H1 (cell line): Measurements from ENCODE around the gene MAGI1. TPM values are rescaled to one million over a fixed set of nuclear protein-coding genes. Genes with fewer than 3 reads are reported as not detected.

ENCODE experiments used
- CTCF ChIA-PET: fragments of 300-600 bp; sonication (Branson Sonifier 250); formaldehyde crosslinking; loops from one replicate; lab custom pipeline; 2021; ENCODE audit not compliant: partially characterized antibody; lab: Charles Lee
- POLR2A ChIA-PET: fragments of 300-600 bp; sonication (Branson Sonifier 250); formaldehyde crosslinking; loops from one replicate; lab custom pipeline; 2021; ENCODE audit warnings: inconsistent platforms; ENCODE audit not compliant: partially characterized antibody; lab: Charles Lee
- DNase-seq, 2 experiments: peaks; one replicate each; pipeline versions ENCODE4 v3.0.0 to v3.0.0-alpha.2; 2010 to 2022; ENCODE audit warnings: low spot score in 2 of 2, low read depth in 1 of 2, mixed read lengths in 1 of 2
- FAIRE-seq: peaks from 2 replicates; lab custom pipeline; 2011; peaks lifted over from hg19 to GRCh38; lab: Jason Lieb, UNC
- H2AFZ ChIP-seq: 2 replicates; pipeline ENCODE4 v1.8.1; 2012; ENCODE audit warnings: low read length, inconsistent platforms
- H2AK5ac ChIP-seq: 2 replicates; pipeline ENCODE4 v1.6.1; 2013; ENCODE audit warnings: low read depth, low read length
- H2BK120ac ChIP-seq: replicated peaks from 2 replicates; pipeline ENCODE3; 2013; ENCODE audit warnings: low read depth, low read length, inconsistent platforms
- H2BK12ac ChIP-seq: 2 replicates; pipeline ENCODE4 v1.6.1; 2013; ENCODE audit warnings: low read depth, low read length
- H2BK15ac ChIP-seq: 2 replicates; pipeline ENCODE4 v1.6.1; 2013; ENCODE audit warnings: low read length
- H2BK20ac ChIP-seq: 2 replicates; pipeline ENCODE4 v1.6.1; 2013; ENCODE audit warnings: low read length
- H2BK5ac ChIP-seq: 2 replicates; pipeline ENCODE4 v1.6.1; 2013; ENCODE audit warnings: low read depth, low read length
- H3K14ac ChIP-seq: 2 replicates; pipeline ENCODE4 v1.6.1; 2013; ENCODE audit warnings: inconsistent platforms; ENCODE audit not compliant: insufficient read length
- H3K18ac ChIP-seq: 2 replicates; pipeline ENCODE4 v1.6.1; 2013; ENCODE audit warnings: low read length; ENCODE audit errors: extremely low read depth
- H3K23ac ChIP-seq: 2 replicates; pipeline ENCODE4 v1.6.1; 2013; ENCODE audit warnings: inconsistent platforms; ENCODE audit not compliant: insufficient read length
- H3K23me2 ChIP-seq: 2 replicates; pipeline ENCODE4 v1.6.1; 2013; ENCODE audit warnings: low read depth, low read length
- H3K27ac ChIP-seq: 2 replicates; pipeline ENCODE4 v1.6.1; 2011; ENCODE audit warnings: low read depth, low read length, inconsistent platforms
- H3K27me3 ChIP-seq, 4 experiments: replicated peaks in 1 of 4; 1 replicate in 1 of 4; 2 replicates in 3 of 4; pipeline versions ENCODE4 v1.6.1 to v1.8.1; 2011 to 2013; ENCODE audit warnings: low read length in 3 of 4, mild to moderate bottlenecking in 3 of 4, inconsistent platforms in 2 of 4, mixed read lengths in 2 of 4, moderate library complexity in 1 of 4; ENCODE audit not compliant: control insufficient read depth in 3 of 4, insufficient read depth in 3 of 4; ENCODE audit errors: extremely low read depth in 1 of 4
- H3K36me3 ChIP-seq, 4 experiments: 2 replicates each; pipeline versions ENCODE4 v1.6.1 to v1.8.1; 2011 to 2013; ENCODE audit warnings: mild to moderate bottlenecking in 4 of 4, low read length in 3 of 4, moderate library complexity in 2 of 4, control low read depth in 1 of 4, inconsistent platforms in 1 of 4; ENCODE audit not compliant: insufficient read depth in 4 of 4, control insufficient read depth in 2 of 4
- H3K4ac ChIP-seq: replicated peaks from 2 replicates; pipeline ENCODE3; 2013; ENCODE audit warnings: low read length, low read depth, mixed read lengths, inconsistent platforms; ENCODE audit not compliant: insufficient read length
- H3K4me1 ChIP-seq, 4 experiments: replicated peaks in 1 of 4; 1 replicate in 1 of 4; 2 replicates in 3 of 4; pipeline versions ENCODE4 v1.6.1 to v1.8.1; 2011 to 2013; ENCODE audit warnings: low read length in 3 of 4, inconsistent platforms in 2 of 4, mixed read lengths in 1 of 4; ENCODE audit not compliant: insufficient read depth in 4 of 4, control insufficient read depth in 3 of 4
- H3K4me2 ChIP-seq, 2 experiments: 2 replicates each; pipeline versions ENCODE4 v1.6.1 to v1.8.1; 2011 to 2013; ENCODE audit warnings: low read depth in 2 of 2, low read length in 2 of 2, control low read depth in 1 of 2, inconsistent platforms in 1 of 2, mild to moderate bottlenecking in 1 of 2; ENCODE audit not compliant: insufficient read depth in 1 of 2
- H3K4me3 ChIP-seq, 4 experiments: fragments of 200-600, 300-600 bp in 1 of 4; sonication (generic), shearing (Covaris generic), sonication (Bioruptor Twin) in 1 of 4; 2 replicates each; pipeline versions ENCODE4 v1.5.1 to v1.8.1; 2011 to 2016; ENCODE audit warnings: low read length in 4 of 4, low read depth in 3 of 4, control low read depth in 2 of 4, inconsistent platforms in 2 of 4, mild to moderate bottlenecking in 2 of 4, mixed read lengths in 1 of 4, moderate library complexity in 1 of 4; ENCODE audit not compliant: insufficient read depth in 2 of 4; ENCODE audit errors: extremely low read depth in 1 of 4
- H3K56ac ChIP-seq: replicated peaks from 2 replicates; pipeline ENCODE3; 2013; ENCODE audit warnings: low read depth, mild to moderate bottlenecking, mixed read lengths, low read length, inconsistent platforms; ENCODE audit not compliant: insufficient read length
- H3K79me1 ChIP-seq: 2 replicates; pipeline ENCODE4 v1.6.1; 2013; ENCODE audit warnings: low read depth, low read length, control low read depth
- H3K79me2 ChIP-seq, 2 experiments: 2 replicates each; pipeline versions ENCODE4 v1.6.1 to v1.8.1; 2012 to 2013; ENCODE audit warnings: low read length in 2 of 2, mild to moderate bottlenecking in 2 of 2, inconsistent platforms in 1 of 2; ENCODE audit not compliant: insufficient read depth in 2 of 2, control insufficient read depth in 1 of 2
- H3K9ac ChIP-seq, 4 experiments: replicated peaks in 1 of 4; 1 replicate in 1 of 4; 2 replicates in 3 of 4; pipeline versions ENCODE4 v1.6.1 to v1.8.1; 2011 to 2013; ENCODE audit warnings: low read depth in 3 of 4, low read length in 3 of 4, control low read depth in 2 of 4, mild to moderate bottlenecking in 2 of 4, moderate library complexity in 2 of 4, inconsistent platforms in 1 of 4; ENCODE audit errors: extremely low read depth in 1 of 4
- H3K9me3 ChIP-seq, 2 experiments: 2 replicates each; pipeline versions ENCODE4 v1.6.1 to v1.8.1; 2012 to 2013; ENCODE audit warnings: mild to moderate bottlenecking in 2 of 2, moderate library complexity in 2 of 2, control low read depth in 1 of 2, inconsistent platforms in 1 of 2, low read depth in 1 of 2, low read length in 1 of 2, mixed read lengths in 1 of 2; ENCODE audit not compliant: insufficient read depth in 2 of 2
- H4K20me1 ChIP-seq, 2 experiments: replicated peaks in 1 of 2; 2 replicates each; pipeline versions ENCODE3 to v1.8.1; 2011 to 2013; ENCODE audit warnings: inconsistent platforms in 2 of 2, low read length in 2 of 2, mild to moderate bottlenecking in 1 of 2; ENCODE audit not compliant: insufficient read depth in 2 of 2, control insufficient read depth in 1 of 2
- H4K5ac ChIP-seq: 2 replicates; pipeline ENCODE4 v1.6.1; 2013; ENCODE audit warnings: low read length, low read depth, mixed read lengths, inconsistent platforms; ENCODE audit not compliant: insufficient read length
- H4K8ac ChIP-seq: 2 replicates; pipeline ENCODE4 v1.8.0; 2013; ENCODE audit warnings: mild to moderate bottlenecking, moderate library complexity, low read length, inconsistent platforms; ENCODE audit not compliant: insufficient read depth; ENCODE audit errors: extremely low read depth
- H4K91ac ChIP-seq: replicated peaks from 2 replicates; pipeline ENCODE3; 2013; ENCODE audit warnings: low read length, mixed read lengths, inconsistent platforms; ENCODE audit not compliant: insufficient read length
- BCL11A ChIP-seq, 2 experiments: IDR thresholded peaks; one replicate each; pipeline ENCODE4 v1.6.1; 2011; ENCODE audit warnings: low read depth in 2 of 2, low read length in 2 of 2, mild to moderate bottlenecking in 2 of 2
- BRCA1 ChIP-seq: IDR thresholded peaks from 2 replicates; pipeline ENCODE4 v1.6.1; 2012; ENCODE audit warnings: low read depth, low read length, improper control_type of control experiment
- CBX8 ChIP-seq: fragments of 300-800, 300-1000 bp; sonication (generic); IDR thresholded peaks from 2 replicates; pipeline ENCODE4 v1.7.1; 2016; ENCODE audit warnings: low read depth, low read length, borderline replicate concordance
- HDAC6 ChIP-seq: IDR thresholded peaks from one replicate; pipeline ENCODE4 v1.7.1; 2012; ENCODE audit warnings: low read depth, mild to moderate bottlenecking, inconsistent platforms, low read length, moderate library complexity
- JUND ChIP-seq: IDR thresholded peaks from 2 replicates; pipeline ENCODE4 v1.6.1; 2011; ENCODE audit warnings: mild to moderate bottlenecking, improper control_type of control experiment, low read length
- KDM1A ChIP-seq: fragments of 200-600, 300-600 bp; sonication (generic); IDR thresholded peaks from 2 replicates; pipeline ENCODE4 v1.7.1; 2016; ENCODE audit warnings: mild to moderate bottlenecking, low read length, borderline replicate concordance
- NRF1 ChIP-seq: IDR thresholded peaks from 2 replicates; pipeline ENCODE4 v1.6.1; 2011; ENCODE audit warnings: mild to moderate bottlenecking, low read depth, low read length, improper control_type of control experiment
- RBBP5 ChIP-seq: IDR thresholded peaks from 2 replicates; pipeline ENCODE4 v1.7.1; 2012; ENCODE audit warnings: low read depth, mild to moderate bottlenecking, inconsistent platforms, low read length, moderate library complexity, borderline replicate concordance
- RNF2 ChIP-seq: fragments of 200-900, 300-1000 bp; sonication (generic); IDR thresholded peaks from 2 replicates; pipeline ENCODE4 v1.7.1; 2016; ENCODE audit warnings: borderline replicate concordance, low read depth, mild to moderate bottlenecking, antibody characterized with exemption, low read length; ENCODE audit not compliant: poor library complexity, severe bottlenecking; ENCODE audit errors: missing control alignments
- SIX5 ChIP-seq: IDR thresholded peaks from 2 replicates; pipeline ENCODE4 v1.6.1; 2011; ENCODE audit warnings: mild to moderate bottlenecking, low read depth, low read length
- SP1 ChIP-seq: IDR thresholded peaks from 2 replicates; pipeline ENCODE4 v1.6.1; 2011; ENCODE audit warnings: low read depth, low read length
- TAF7 ChIP-seq: optimal IDR thresholded peaks from 2 replicates; pipeline ENCODE3; 2011; ENCODE audit warnings: low read depth, mild to moderate bottlenecking, inconsistent platforms, low read length, moderate library complexity, borderline replicate concordance
- TBP ChIP-seq: IDR thresholded peaks from 2 replicates; pipeline ENCODE4 v1.6.1; 2011; ENCODE audit warnings: low read depth, low read length, improper control_type of control experiment
- WGBS, 2 experiments: shearing (Covaris generic) in 1 of 2; methylation state at CpG; one replicate each; pipeline versions ENCODE4 v1.1.6 to v1.1.7; 2013 to 2015; ENCODE audit warnings: low lambda C conversion rate in 2 of 2, mixed read lengths in 2 of 2, inconsistent platforms in 1 of 2, low coverage in 1 of 2, missing lambda C conversion rate in 1 of 2; ENCODE audit not compliant: insufficient replicate concordance in 2 of 2, insufficient coverage in 1 of 2, insufficient read length in 1 of 2; ENCODE audit errors: extremely low coverage in 1 of 2, missing lambda C conversion rate in 1 of 2; 5-methylcytosine and 5-hydroxymethylcytosine counted together
- polyA plus RNA-seq, 7 experiments: library from polyadenylated mRNA; depleted of rRNA in 3 of 7; stranded (reverse) in 5 of 7; unstranded in 2 of 7; fragments of >200 nt in 5 of 7; fragments of 200-250 nt in 2 of 7; gene quantifications; 1 replicate in 5 of 7; 2 replicates in 1 of 7; 4 replicates in 1 of 7; pipeline versions ENCODE4 v1.2.1 to v1.2.3, GENCODE V29; 2011 to 2013; ENCODE audit warnings: missing spikeins in 2 of 7, mixed read lengths in 2 of 7
- total RNA-seq: library from RNA; stranded (reverse); fragmentation: NEBNext Ultra II Directional; extraction: Animal tissue kit (Norgen Biotek cat#: 25700); gene quantifications from 2 replicates; pipeline ENCODE4 v1.2.1, GENCODE V29; 2021
- TF ChIP-seq, protein P1 (sequence below): IDR thresholded peaks from 2 replicates; pipeline ENCODE4 v1.6.1; 2011; ENCODE audit warnings: low read depth, mild to moderate bottlenecking, low read length; ENCODE audit not compliant: insufficient read depth

The MAGI1 gene
- total and polyA plus RNA-seq, 2 of the 8 experiments (the other 6 are each of a cell fraction or from before 2014, with no cell fraction given): 19.8 to 78.0 TPM

GRCh38 chr3:65702202-65702601, 336.5 kb downstream of the MAGI1 start:
- Histone ChIP-seq H2BK5ac (no peak overlapping the region), H2AFZ (no peak overlapping the region), H3K4me3 (no peak overlapping the region), H2BK15ac (no peak overlapping the region), H4K5ac (no peak overlapping the region), H3K79me2 (no peaks in the 10 kb centered on the region; a peak in 1 of 4 replicates), H3K9me3 (no peaks in the 10 kb centered on the region), H3K79me1 (no peaks in the 10 kb centered on the region), H4K8ac (no peak overlapping the region), H3K9ac (no peak overlapping the region; a peak in 1 of 7 replicates), H2BK12ac (no peak overlapping the region), H3K4me2 (no peak overlapping the region), H3K56ac (no peak overlapping the region), H3K36me3 (no peaks in the 10 kb centered on the region), H2BK120ac (no peak overlapping the region), H2BK20ac (no peak overlapping the region), H3K23me2 (no peaks in the 10 kb centered on the region), H3K4me1 (no peaks in the 10 kb centered on the region), H4K91ac (no peak overlapping the region), H2AK5ac (no peak overlapping the region), H3K27me3 (no peaks in the 10 kb centered on the region), H3K23ac (no peak overlapping the region), H4K20me1 (no peaks in the 10 kb centered on the region), H3K14ac (no peak overlapping the region), H3K27ac (no peak overlapping the region), H3K4ac (no peak overlapping the region), H3K18ac (no peak overlapping the region)
- 86% methylated on average over 2 of the region's 2 CpGs; no CpG with 5 or more reads in 1 of the 2 experiments for WGBS, 2 experiments
- FAIRE-seq (no peak), DNase-seq (no peak)
- ChIA-PET POLR2A (no interaction called here), CTCF (interaction anchor here (1.3 to 2.7 kb wide), 4 partner anchors 13 to 29 kb away, joined by 4 to 8 read pairs (median 4); no protein-coding TSS in a partner anchor)
- TF ChIP-seq CBX8 (no peak), HDAC6 (no peak), TBP (no peak), SP1 (no peak), BCL11A (IDR thresholded peaks at IDR 0.05; ENCODE audit: low read depth in 2 of 2, low read length in 2 of 2) (no peak), NRF1 (no peak), KDM1A (no peak), BRCA1 (no peak), TAF7 (no peak), SIX5 (no peak), JUND (no peak), RBBP5 (no peak), RNF2 (no peak)
- TF ChIP-seq, protein P1, sequence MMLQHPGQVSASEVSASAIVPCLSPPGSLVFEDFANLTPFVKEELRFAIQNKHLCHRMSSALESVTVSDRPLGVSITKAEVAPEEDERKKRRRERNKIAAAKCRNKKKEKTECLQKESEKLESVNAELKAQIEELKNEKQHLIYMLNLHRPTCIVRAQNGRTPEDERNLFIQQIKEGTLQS: no peak
